Parathyroid adenoma (tissue), 2 donors: ENCODE results near the gene SPACA5.
"Not testable (repeated sequence)": the region's sequence is repeated elsewhere in the genome, so short reads cannot be mapped to it uniquely, and the experiment has no call there.

ENCODE experiments used
- H2AFZ ChIP-seq: fragments of 300-600 bp; sonication (generic); one replicate; pipeline ENCODE4 v1.7.0; 2017; ENCODE audit warnings: antibody characterized with exemption, mild to moderate bottlenecking
- H3K27ac ChIP-seq: fragments of 300-600 bp; sonication (generic); one replicate; pipeline ENCODE4 v1.7.0; 2017
- H3K27me3 ChIP-seq: fragments of 300-600 bp; sonication (generic); one replicate; pipeline ENCODE4 v1.7.0; 2017; ENCODE audit warnings: low read length; ENCODE audit not compliant: control insufficient read depth, insufficient read depth
- H3K36me3 ChIP-seq: fragments of 300-600 bp; sonication (generic); one replicate; pipeline ENCODE4 v1.7.0; 2017; ENCODE audit warnings: low read length; ENCODE audit not compliant: control insufficient read depth, insufficient read depth
- H3K4me1 ChIP-seq: fragments of 300-600 bp; sonication (generic); one replicate; pipeline ENCODE4 v1.7.0; 2017; ENCODE audit warnings: control low read depth
- H3K4me2 ChIP-seq: fragments of 300-600 bp; sonication (generic); one replicate; pipeline ENCODE4 v1.7.0; 2017; ENCODE audit warnings: low read length
- H3K4me3 ChIP-seq: fragments of 300-600 bp; sonication (generic); one replicate; pipeline ENCODE4 v1.7.0; 2017; ENCODE audit warnings: low read depth, low read length
- H3K79me2 ChIP-seq: fragments of 300-600 bp; sonication (generic); one replicate; pipeline ENCODE4 v1.7.0; 2017; ENCODE audit warnings: control low read depth
- H3K9ac ChIP-seq: fragments of 300-600 bp; sonication (generic); one replicate; pipeline ENCODE4 v1.7.0; 2017; ENCODE audit warnings: mild to moderate bottlenecking
- H3K9me3 ChIP-seq: fragments of 300-600 bp; sonication (generic); one replicate; pipeline ENCODE4 v1.7.0; 2017; ENCODE audit warnings: low read length; ENCODE audit not compliant: control insufficient read depth
- TF ChIP-seq, protein P1 (sequence below): fragments of 300-600 bp; sonication (generic); IDR thresholded peaks from one replicate; pipeline ENCODE4 v1.7.0; 2017; ENCODE audit warnings: antibody characterized with exemption, mild to moderate bottlenecking
- donor health status: primary hyperparathyroidism.

Gene SPACA5

DNA sequence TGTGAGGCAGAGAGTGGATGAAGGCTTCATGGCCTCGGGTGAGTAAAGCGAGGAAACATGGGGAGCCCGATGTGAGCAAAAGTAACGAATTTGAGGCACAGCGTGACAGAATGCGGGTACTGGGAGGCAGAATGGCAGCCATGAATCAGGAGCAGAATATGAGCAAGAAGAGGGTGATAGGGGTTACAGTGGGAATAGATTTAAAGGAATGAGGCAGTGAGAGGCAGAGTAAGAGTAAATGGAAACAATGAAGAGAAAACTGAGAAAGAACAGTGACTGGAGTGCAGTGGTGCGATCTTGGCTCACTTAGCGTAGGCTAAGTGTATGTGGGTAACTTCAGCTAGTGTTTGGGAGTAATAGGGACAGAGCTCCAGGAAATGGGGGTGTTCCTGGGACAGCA, at the start of gene SPACA5:
Gene SPACA5 (plus strand): TSS at position 301 of the 400 bp plus-strand sequence. CDS start 815 bp downstream, outside the sequence.
- not testable (repeated sequence) for H3K27ac ChIP-seq

DNA sequence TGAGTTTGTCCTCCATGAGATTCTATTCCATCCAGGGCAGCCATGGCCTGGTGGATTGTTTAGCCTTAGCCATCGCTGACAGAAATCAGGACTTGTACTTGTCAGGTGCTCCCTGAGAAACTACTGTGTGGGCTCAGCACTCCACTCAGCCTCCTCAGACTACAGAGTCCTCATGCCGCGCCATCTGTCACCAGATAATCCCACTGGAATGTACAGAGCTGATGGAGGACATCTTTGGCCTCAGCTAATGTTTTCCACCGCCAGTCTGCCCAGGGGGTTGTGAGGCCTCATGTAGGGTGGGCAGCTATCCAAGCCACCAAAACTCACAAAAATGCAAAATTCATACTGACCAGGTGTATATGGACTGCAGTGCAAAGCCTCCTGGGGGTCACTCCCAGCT, 48.6 kb upstream of the SPACA5 start:
- H3K4me3 ChIP-seq, H3K4me1 ChIP-seq, H3K36me3 ChIP-seq, H3K27ac ChIP-seq, H3K27me3 ChIP-seq, H3K4me2 ChIP-seq, H3K79me2 ChIP-seq, H3K9ac ChIP-seq, H2AFZ ChIP-seq, H3K9me3 ChIP-seq: not testable (repeated sequence)

More for the DNA sequence above, at the start of gene SPACA5:
- H3K4me2 ChIP-seq, H2AFZ ChIP-seq, H3K4me3 ChIP-seq, H3K79me2 ChIP-seq, H3K9ac ChIP-seq, H3K4me1 ChIP-seq, H3K36me3 ChIP-seq, H3K9me3 ChIP-seq, H3K27me3 ChIP-seq: not testable (repeated sequence)

DNA sequence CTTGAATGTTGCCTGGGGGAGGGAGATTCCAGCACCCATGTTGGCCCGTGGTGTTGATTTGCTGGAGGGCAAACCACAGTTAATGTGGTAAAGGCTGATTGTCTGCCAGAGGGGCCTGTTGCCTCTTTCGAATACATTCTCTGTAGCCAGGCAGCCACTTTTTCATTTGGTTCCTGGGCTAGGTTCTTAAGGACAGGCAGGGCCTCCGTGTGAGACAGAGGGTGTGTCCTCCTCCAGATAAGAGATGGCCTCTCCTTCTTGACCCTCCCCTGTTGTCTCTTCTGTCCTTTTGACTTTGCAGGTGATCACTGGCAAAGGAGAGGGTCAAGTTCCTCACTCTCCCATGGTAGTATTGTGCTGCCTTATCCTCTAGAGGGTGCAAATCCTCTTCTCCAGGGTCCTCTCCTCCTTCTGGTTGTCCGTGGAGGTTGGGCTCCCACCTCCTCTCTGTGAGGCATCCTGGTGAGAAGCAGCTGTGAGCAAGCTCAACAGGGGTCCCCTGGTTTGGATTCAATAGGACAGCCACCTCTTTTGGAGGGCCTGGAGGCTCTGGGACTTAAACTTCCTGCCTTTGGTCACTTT, 47.9 kb upstream of the SPACA5 start:
- no peak overlapping the region for H3K4me3 ChIP-seq
- H3K27ac ChIP-seq: no peak overlapping the region
- no peaks in the 10 kb centered on the region for H3K27me3 ChIP-seq
- TF ChIP-seq, protein P1, sequence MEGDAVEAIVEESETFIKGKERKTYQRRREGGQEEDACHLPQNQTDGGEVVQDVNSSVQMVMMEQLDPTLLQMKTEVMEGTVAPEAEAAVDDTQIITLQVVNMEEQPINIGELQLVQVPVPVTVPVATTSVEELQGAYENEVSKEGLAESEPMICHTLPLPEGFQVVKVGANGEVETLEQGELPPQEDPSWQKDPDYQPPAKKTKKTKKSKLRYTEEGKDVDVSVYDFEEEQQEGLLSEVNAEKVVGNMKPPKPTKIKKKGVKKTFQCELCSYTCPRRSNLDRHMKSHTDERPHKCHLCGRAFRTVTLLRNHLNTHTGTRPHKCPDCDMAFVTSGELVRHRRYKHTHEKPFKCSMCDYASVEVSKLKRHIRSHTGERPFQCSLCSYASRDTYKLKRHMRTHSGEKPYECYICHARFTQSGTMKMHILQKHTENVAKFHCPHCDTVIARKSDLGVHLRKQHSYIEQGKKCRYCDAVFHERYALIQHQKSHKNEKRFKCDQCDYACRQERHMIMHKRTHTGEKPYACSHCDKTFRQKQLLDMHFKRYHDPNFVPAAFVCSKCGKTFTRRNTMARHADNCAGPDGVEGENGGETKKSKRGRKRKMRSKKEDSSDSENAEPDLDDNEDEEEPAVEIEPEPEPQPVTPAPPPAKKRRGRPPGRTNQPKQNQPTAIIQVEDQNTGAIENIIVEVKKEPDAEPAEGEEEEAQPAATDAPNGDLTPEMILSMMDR: peak; percentile 19
- no peaks in the 10 kb centered on the region for H3K4me1 ChIP-seq
- H3K79me2 ChIP-seq: no peaks in the 10 kb centered on the region
- H3K9ac ChIP-seq: no peak overlapping the region
- no peak overlapping the region for H2AFZ ChIP-seq
- no peak overlapping the region for H3K4me2 ChIP-seq
- no peaks in the 10 kb centered on the region for H3K9me3 ChIP-seq
- no peaks in the 10 kb centered on the region for H3K36me3 ChIP-seq

DNA sequence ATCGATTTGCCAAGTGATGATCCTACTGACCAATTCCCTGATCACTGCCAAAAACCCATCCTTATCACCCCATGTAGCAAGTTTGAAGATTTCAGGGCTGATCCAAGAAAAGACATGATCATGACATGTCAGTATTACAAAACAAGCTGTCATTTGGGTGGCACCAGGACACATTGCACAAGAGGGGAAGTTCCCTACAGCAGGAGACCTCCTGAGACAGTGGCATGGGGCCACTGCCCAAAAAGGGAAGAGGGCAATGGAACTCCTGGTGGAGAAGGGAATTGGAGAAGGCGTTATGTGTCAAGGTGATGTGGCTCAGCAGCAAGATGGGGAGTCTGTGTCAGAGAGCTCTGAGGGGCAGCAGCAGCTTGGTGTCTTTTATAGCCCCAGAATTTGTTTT, 46.4 kb upstream of the SPACA5 start:
- H3K27ac ChIP-seq: no peak overlapping the region
- H2AFZ ChIP-seq: no peak overlapping the region
- TF ChIP-seq, protein P1: no peak
- no peaks in the 10 kb centered on the region for H3K4me1 ChIP-seq
- no peaks in the 10 kb centered on the region for H3K9me3 ChIP-seq
- H3K9ac ChIP-seq: no peak overlapping the region
- H3K36me3 ChIP-seq: no peaks in the 10 kb centered on the region
- H3K4me2 ChIP-seq: no peak overlapping the region
- H3K27me3 ChIP-seq: no peaks in the 10 kb centered on the region
- H3K79me2 ChIP-seq: no peaks in the 10 kb centered on the region
- no peak overlapping the region for H3K4me3 ChIP-seq

DNA sequence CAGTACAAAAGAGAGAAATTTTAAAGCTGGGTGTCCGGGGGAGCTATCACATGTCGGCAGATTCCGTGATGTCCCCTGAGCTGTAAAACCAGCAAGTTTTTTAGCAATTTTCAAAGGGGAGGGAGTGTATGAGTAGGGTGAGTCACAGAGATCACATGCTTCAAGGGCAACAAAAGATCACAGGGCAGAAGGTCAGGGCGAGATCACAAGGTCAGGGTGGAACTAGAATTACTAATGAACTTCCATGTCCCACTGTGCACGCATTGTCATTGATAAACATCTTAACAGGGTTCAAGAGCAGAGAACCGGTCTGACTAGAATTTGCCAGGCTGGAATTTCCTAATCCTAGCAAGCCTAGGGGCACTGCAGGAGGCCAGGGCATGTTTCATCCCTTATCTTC, 45.0 kb upstream of the SPACA5 start:
- H3K4me1 ChIP-seq, H3K9me3 ChIP-seq, H3K79me2 ChIP-seq, H2AFZ ChIP-seq, H3K4me3 ChIP-seq, H3K27me3 ChIP-seq, H3K27ac ChIP-seq, H3K36me3 ChIP-seq, H3K9ac ChIP-seq, H3K4me2 ChIP-seq: not testable (repeated sequence)

DNA sequence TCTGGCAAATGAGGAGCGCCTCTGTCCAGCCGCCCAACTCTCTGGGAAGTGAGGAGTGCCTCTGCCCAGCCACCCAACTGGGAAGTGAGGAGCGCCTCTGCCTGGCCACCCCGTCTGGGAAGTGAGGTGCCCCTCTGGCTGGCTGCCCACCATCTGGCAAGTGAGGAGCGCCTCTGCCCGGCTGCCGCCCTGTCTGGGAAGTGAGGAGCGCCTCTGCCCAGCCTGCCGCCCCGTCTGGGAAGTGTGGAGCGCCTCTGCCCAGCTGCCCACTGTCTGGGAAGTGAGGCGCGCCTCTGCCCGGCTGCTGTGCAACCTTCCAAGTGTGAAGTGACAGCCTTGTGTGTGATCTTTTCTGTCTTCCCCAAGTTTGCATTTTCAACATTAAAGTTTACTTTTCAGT, 41.3 kb upstream of the SPACA5 start:
- not testable (repeated sequence) for H3K36me3 ChIP-seq, H3K27me3 ChIP-seq, H2AFZ ChIP-seq, H3K4me1 ChIP-seq, H3K4me2 ChIP-seq, H3K27ac ChIP-seq, H3K79me2 ChIP-seq, H3K4me3 ChIP-seq, H3K9me3 ChIP-seq, H3K9ac ChIP-seq

DNA sequence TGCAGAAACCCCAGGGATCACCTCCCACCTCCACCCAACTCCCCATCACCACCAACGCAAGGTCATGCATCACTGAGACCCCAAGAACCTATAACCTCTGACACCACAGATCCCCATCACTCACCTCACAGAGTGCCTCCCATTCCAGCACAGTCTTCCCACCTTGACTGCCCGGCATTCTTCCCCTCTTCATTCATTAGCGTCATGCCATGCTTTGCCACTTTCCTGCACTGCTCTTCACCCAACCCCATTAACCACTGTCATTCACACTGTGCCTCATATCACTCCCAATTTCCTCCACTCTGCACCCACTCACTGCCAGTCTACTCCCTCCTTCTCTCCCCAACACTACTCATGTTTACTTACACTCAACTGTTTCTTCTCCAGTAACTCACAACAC, 33.6 kb upstream of the SPACA5 start:
- no peak overlapping the region for H3K4me2 ChIP-seq
- no peaks in the 10 kb centered on the region for H3K79me2 ChIP-seq
- no peak overlapping the region for H3K4me3 ChIP-seq
- H3K9ac ChIP-seq: no peak overlapping the region
- no peak overlapping the region for H2AFZ ChIP-seq
- no peak overlapping the region for H3K27ac ChIP-seq
- TF ChIP-seq, protein P1: no peak
- H3K27me3 ChIP-seq: no peaks in the 10 kb centered on the region
- no peaks in the 10 kb centered on the region for H3K4me1 ChIP-seq
- peaks cover 8% of the 10 kb centered on the region for H3K9me3 ChIP-seq
- peaks cover 4% of the 10 kb centered on the region for H3K36me3 ChIP-seq
